ENCODE data around the gene TRAF3.

TRAF3 gene

GRCh38 chr14:102833991-102834390, 56.7 kb downstream of the TRAF3 start:
- TF ChIP-seq EP300 (IDR thresholded peaks at IDR 0.05; ENCODE audit: borderline replicate concordance) (no peak), TCF12 (IDR thresholded peaks at IDR 0.05; ENCODE audit: low read depth) (no peak), USF1 (IDR thresholded peaks at IDR 0.05) (no peak), ZBTB7A (IDR thresholded peaks at IDR 0.05; ENCODE audit: low read depth) (no peak), MAX (IDR thresholded peaks at IDR 0.05) (no peak), TAF1 (IDR thresholded peaks at IDR 0.05; ENCODE audit: low read depth) (no peak), NFIC (IDR thresholded peaks at IDR 0.05) (no peak), CEBPB (IDR thresholded peaks at IDR 0.05) (no peak), FOXM1 (IDR thresholded peaks at IDR 0.05; ENCODE audit: borderline replicate concordance, low read depth) (no peak)

GRCh38 chr14:102835959-102836358, 58.7 kb downstream of the TRAF3 start:
- TF ChIP-seq FOXM1 (IDR thresholded peaks at IDR 0.05; ENCODE audit: borderline replicate concordance, low read depth), result no peak
- no peak for TF ChIP-seq REST (IDR thresholded peaks at IDR 0.05; ENCODE audit: low read depth)
- no peak for TF ChIP-seq YY1 (IDR thresholded peaks at IDR 0.05; ENCODE audit: low read depth)

- TF ChIP-seq FOXM1 (IDR thresholded peaks at IDR 0.05; ENCODE audit: borderline replicate concordance, low read depth), result no peak
- TF ChIP-seq CEBPB (IDR thresholded peaks at IDR 0.05), result no peak
- no peak for TF ChIP-seq ZBTB7A (IDR thresholded peaks at IDR 0.05; ENCODE audit: low read depth)
- no peak for TF ChIP-seq MAX (IDR thresholded peaks at IDR 0.05)
- TF ChIP-seq USF1 (IDR thresholded peaks at IDR 0.05), result no peak
- no peak for TF ChIP-seq RAD21 (IDR thresholded peaks at IDR 0.05; ENCODE audit: low read depth)
- no peak for TF ChIP-seq REST (IDR thresholded peaks at IDR 0.05; ENCODE audit: low read depth)
- TF ChIP-seq EP300 (IDR thresholded peaks at IDR 0.05; ENCODE audit: borderline replicate concordance), result no peak
- TF ChIP-seq TEAD4 (IDR thresholded peaks at IDR 0.05), result no peak
- no peak for TF ChIP-seq EGR1 (IDR thresholded peaks at IDR 0.05)
- TF ChIP-seq TCF12 (IDR thresholded peaks at IDR 0.05; ENCODE audit: low read depth), result no peak
- no peak for TF ChIP-seq NFIC (IDR thresholded peaks at IDR 0.05)
- no peak for TF ChIP-seq TAF1 (IDR thresholded peaks at IDR 0.05; ENCODE audit: low read depth)
- no peak for TF ChIP-seq YY1 (IDR thresholded peaks at IDR 0.05; ENCODE audit: low read depth)
- TF ChIP-seq CREB1 (IDR thresholded peaks at IDR 0.05; ENCODE audit: low read depth), result no peak
Observed at GRCh38 chr14:102838501-102838900, 61.3 kb downstream of the TRAF3 start.

- TF ChIP-seq REST (IDR thresholded peaks at IDR 0.05; ENCODE audit: low read depth) (no peak), EP300 (IDR thresholded peaks at IDR 0.05; ENCODE audit: borderline replicate concordance) (no peak), TCF12 (IDR thresholded peaks at IDR 0.05; ENCODE audit: low read depth) (no peak), YY1 (IDR thresholded peaks at IDR 0.05; ENCODE audit: low read depth) (no peak), NFIC (IDR thresholded peaks at IDR 0.05) (no peak), ZBTB7A (IDR thresholded peaks at IDR 0.05; ENCODE audit: low read depth) (no peak), USF1 (IDR thresholded peaks at IDR 0.05) (no peak), CREB1 (IDR thresholded peaks at IDR 0.05; ENCODE audit: low read depth) (no peak), MAX (IDR thresholded peaks at IDR 0.05) (no peak), TEAD4 (IDR thresholded peaks at IDR 0.05) (no peak), TAF1 (IDR thresholded peaks at IDR 0.05; ENCODE audit: low read depth) (no peak), EGR1 (IDR thresholded peaks at IDR 0.05) (no peak), CEBPB (IDR thresholded peaks at IDR 0.05) (no peak), RAD21 (IDR thresholded peaks at IDR 0.05; ENCODE audit: low read depth) (no peak), FOXM1 (IDR thresholded peaks at IDR 0.05; ENCODE audit: borderline replicate concordance, low read depth) (no peak)
Observed at GRCh38 chr14:102840115-102840514, 62.9 kb downstream of the TRAF3 start.
